Mesothelial cell of epicardium (in vitro differentiated cells): ENCODE data around the gene CCL23. TPM values are rescaled to one million over a fixed set of nuclear protein-coding genes. Genes with fewer than 3 reads are reported as not detected.

ENCODE experiments used
- DNase-seq, 2 experiments: peaks; one replicate each; pipeline ENCODE4 v3.0.0; 2021; ENCODE audit warnings: low spot score in 2 of 2; ENCODE audit not compliant: unreplicated experiment in 2 of 2
- H3K27ac Mint-ChIP-seq: 2 replicates; pipeline ENCODE4 v1.8.0; 2021; ENCODE audit warnings: mixed read lengths
- H3K27me3 Mint-ChIP-seq: 2 replicates; pipeline ENCODE4 v1.8.0; 2021; ENCODE audit warnings: low read depth, mixed read lengths
- H3K36me3 Mint-ChIP-seq: 2 replicates; pipeline ENCODE4 v1.8.0; 2021; ENCODE audit warnings: mixed read lengths
- H3K4me1 Mint-ChIP-seq: 2 replicates; pipeline ENCODE4 v1.8.0; 2021; ENCODE audit warnings: mixed read lengths
- H3K4me3 Mint-ChIP-seq: 2 replicates; pipeline ENCODE4 v1.8.0; 2021; ENCODE audit warnings: mild to moderate bottlenecking, moderate library complexity, mixed read lengths
- H3K9me3 Mint-ChIP-seq: 2 replicates; pipeline ENCODE4 v1.8.0; 2021; ENCODE audit warnings: mixed read lengths
- total RNA-seq: library from RNA; stranded (reverse); gene quantifications from 3 replicates; pipeline ENCODE4 v1.2.1, GENCODE V29; 2021
- TF ChIP-seq, protein P1 (sequence below): fragments of 200-600 bp; sonication (generic); IDR thresholded peaks from one replicate; pipeline ENCODE4 v1.5.0; 2021; ENCODE audit warnings: antibody characterized with exemption; ENCODE audit not compliant: unreplicated experiment

CCL23 gene
- total RNA-seq, 1 donor from 2014 or later, result not detected

DNA sequence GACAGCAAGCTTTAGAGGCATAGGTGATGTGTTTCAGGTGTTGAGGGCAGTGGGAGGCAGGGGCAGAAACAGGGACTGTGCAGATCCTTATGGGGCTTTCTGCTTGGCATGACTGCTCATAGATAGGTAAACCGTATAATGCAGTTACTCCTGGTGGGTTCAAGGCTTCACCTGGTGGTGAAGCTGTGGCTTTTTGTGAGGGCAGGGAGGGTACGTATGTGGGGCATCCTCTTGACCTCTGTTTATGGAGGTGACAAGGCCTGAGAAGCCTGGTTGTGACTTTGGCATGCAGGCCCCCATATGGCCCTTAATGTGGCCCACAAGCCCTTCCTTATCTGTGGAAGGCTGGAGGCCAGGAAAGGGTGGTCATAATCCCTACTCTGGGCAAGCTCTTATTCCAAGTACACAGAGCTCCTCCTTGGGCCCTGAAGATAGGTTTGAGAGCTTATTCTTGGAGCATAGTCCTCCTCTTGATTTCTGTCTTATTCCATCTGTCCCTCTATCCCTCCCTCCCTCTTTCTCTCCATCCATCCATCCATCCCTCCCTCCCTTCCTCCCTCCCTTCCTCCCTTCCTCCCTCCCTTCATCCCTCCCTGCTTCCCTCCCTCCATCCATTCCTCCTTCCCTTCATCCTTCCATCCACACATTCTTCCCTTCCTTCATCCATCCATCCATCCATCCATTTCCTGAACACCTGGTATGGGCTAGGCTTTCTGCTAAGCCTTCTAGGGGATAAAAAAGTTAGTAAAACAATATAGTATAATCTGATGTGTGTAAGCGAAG lies 35.2 kb downstream of the CCL23 start:
- DNase-seq, result peak in 1 of 2 experiments; percentile 19
- Mint-ChIP-seq H3K4me3 (no peak overlapping the region), H3K27ac (no peak overlapping the region), H3K4me1 (no peaks in the 10 kb centered on the region), H3K9me3 (no peaks in the 10 kb centered on the region), H3K36me3 (no peaks in the 10 kb centered on the region), H3K27me3 (peaks cover 54% of the 10 kb centered on the region)
- TF ChIP-seq, protein P1, sequence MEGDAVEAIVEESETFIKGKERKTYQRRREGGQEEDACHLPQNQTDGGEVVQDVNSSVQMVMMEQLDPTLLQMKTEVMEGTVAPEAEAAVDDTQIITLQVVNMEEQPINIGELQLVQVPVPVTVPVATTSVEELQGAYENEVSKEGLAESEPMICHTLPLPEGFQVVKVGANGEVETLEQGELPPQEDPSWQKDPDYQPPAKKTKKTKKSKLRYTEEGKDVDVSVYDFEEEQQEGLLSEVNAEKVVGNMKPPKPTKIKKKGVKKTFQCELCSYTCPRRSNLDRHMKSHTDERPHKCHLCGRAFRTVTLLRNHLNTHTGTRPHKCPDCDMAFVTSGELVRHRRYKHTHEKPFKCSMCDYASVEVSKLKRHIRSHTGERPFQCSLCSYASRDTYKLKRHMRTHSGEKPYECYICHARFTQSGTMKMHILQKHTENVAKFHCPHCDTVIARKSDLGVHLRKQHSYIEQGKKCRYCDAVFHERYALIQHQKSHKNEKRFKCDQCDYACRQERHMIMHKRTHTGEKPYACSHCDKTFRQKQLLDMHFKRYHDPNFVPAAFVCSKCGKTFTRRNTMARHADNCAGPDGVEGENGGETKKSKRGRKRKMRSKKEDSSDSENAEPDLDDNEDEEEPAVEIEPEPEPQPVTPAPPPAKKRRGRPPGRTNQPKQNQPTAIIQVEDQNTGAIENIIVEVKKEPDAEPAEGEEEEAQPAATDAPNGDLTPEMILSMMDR, result no peak

DNA sequence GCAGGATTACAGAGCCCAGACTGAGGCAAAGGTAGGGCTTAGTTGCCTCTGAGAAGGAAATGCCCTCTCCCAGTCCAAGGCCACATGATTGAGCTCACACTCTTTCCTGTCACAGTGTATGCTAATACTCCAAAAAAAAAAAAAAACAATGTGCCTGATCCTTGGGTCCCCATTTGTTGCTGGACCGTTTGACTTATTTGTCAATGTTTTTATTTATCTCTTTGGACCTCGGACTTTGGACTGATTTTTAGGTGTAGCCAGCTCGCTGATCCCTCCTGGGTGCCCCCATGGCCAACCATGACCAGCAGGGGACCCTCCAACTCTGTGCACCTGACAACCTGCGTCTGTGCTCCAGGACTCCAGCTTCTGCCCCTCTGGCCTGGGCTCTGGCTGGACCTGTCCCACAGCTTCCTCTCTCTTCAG lies 35.9 kb downstream of the CCL23 start:
- H3K9me3 Mint-ChIP-seq, result no peaks in the 10 kb centered on the region
- no peak overlapping the region for H3K4me3 Mint-ChIP-seq
- H3K27ac Mint-ChIP-seq, result no peak overlapping the region
- H3K4me1 Mint-ChIP-seq, result no peaks in the 10 kb centered on the region
- H3K36me3 Mint-ChIP-seq, result no peaks in the 10 kb centered on the region
- DNase-seq, result peak in 1 of 2 experiments; percentile 38
- H3K27me3 Mint-ChIP-seq, result peaks cover 52% of the 10 kb centered on the region
- TF ChIP-seq, protein P1, result no peak

DNA sequence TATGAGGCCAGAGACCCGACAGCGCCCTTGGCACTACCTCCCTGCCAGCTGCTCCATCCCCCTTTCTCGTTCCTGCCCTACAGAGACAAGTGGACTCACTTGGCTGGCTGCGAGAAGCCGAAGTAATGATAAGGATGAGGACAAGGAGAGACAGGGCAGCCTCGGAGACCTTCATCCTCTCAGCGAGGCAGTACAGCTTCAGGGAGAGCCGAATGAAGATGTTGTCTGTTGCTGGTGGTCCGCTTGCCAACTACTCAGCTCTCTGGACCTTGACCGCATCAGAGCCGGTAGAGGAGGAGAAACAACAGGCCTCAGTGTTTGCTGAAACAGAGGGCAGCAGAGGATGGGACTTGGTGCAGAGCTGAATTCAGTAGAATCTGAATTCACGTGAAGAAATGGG lies 36.5 kb downstream of the CCL23 start, which contains the start of gene CCL16:
TSS of gene CCL16 (minus strand) at position 252 of the 400 bp plus-strand sequence. CDS start at position 175, 77 bp downstream.
- no peaks in the 10 kb centered on the region for H3K36me3 Mint-ChIP-seq
- TF ChIP-seq, protein P1, result no peak
- peaks cover 50% of the 10 kb centered on the region for H3K27me3 Mint-ChIP-seq
- H3K27ac Mint-ChIP-seq, result no peak within 1 kb of the TSS
- no peaks in the 10 kb centered on the region for H3K4me1 Mint-ChIP-seq
- no peak within 1 kb of the TSS for H3K4me3 Mint-ChIP-seq
- peak in 1 of 2 experiments; percentile 13 for DNase-seq
- H3K9me3 Mint-ChIP-seq, result no peaks in the 10 kb centered on the region

DNA sequence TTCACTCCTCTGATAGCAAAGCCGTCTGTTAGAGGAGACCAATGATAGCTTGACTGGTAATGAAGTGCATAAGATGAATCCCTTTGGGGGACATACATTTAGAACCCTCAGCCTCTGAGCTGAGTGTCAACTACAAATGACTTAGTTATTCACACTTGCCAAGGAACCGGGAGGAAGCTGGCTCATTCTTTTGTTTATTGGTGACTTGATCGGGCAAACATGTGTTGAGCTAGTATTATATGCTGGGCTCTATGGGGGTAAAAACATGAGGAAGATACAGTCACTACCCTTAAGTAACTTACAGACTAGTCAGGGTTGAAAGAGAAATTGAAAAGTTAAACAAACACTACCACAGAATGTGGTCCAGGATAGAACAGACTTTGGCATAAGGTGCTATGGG lies 39.4 kb downstream of the CCL23 start:
- Mint-ChIP-seq H3K4me1 (no peaks in the 10 kb centered on the region), H3K27ac (no peak overlapping the region), H3K27me3 (peaks cover 36% of the 10 kb centered on the region), H3K4me3 (no peak overlapping the region), H3K9me3 (no peaks in the 10 kb centered on the region), H3K36me3 (no peaks in the 10 kb centered on the region)
- TF ChIP-seq, protein P1, result no peak
- DNase-seq, result peak in 1 of 2 experiments; percentile 14

DNA sequence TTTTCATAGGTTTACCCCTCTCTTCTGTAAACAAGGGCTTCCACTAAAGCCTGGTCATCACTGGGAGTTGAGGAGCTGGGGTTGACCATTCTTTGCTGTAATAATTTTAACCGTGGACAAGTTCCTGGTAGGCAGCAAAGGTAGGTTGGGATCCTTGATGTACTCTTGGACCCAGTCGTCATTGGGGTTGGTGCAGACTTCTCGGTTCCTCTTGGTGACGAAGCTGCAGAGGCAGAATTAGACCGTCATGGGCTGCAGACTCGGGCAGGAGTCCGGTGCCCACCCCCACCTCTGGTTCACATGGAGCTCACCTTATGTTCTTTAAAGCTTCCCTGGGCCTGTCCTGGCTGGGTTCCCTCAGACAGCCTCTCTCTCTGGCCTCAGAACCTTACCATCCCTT lies 40.3 kb downstream of the CCL23 start:
- TF ChIP-seq, protein P1, result no peak
- Mint-ChIP-seq H3K27me3 (peaks cover 31% of the 10 kb centered on the region), H3K4me3 (no peak overlapping the region), H3K27ac (no peak overlapping the region), H3K9me3 (no peaks in the 10 kb centered on the region), H3K36me3 (no peaks in the 10 kb centered on the region), H3K4me1 (no peaks in the 10 kb centered on the region)
- DNase-seq, result peak in 1 of 2 experiments; percentile 20
